ENCODE results near the gene PPP1R3G. TPM values are rescaled to one million over a fixed set of nuclear protein-coding genes. Genes with fewer than 3 reads are reported as not detected.

Gene PPP1R3G
- total RNA-seq, 1 experiment from 2014 or later = not detected

DNA sequence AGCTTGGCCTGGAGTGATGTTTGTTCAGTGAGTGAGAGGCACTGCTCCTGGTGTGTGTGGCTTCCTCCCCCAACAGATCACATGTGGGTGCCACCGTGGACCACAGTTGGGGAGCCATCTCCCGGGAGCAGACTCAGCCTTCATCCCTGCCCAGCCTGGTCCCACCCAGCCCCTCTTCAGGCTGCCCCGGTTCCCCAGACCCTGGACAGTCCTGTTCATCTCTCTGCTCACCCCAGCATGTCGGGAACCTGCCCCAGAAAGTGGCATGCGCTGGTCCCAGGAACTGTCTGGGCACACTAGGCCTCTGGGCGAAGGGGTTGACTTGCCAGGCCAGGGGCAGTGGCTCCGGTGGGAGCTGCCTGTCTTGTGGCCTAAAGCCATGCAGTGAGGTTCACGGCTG lies 21.5 kb upstream of the PPP1R3G start:
- Histone ChIP-seq H4K20me1 (ENCODE audit: control insufficient read depth, insufficient read depth, insufficient read length) (no peaks in the 10 kb centered on the region), H3K18ac (ENCODE audit: insufficient read length, low read depth, low read length) (no peak overlapping the region), H2AK5ac (ENCODE audit: insufficient read length, low read length) (no peak overlapping the region), H3K14ac (ENCODE audit: insufficient read depth, low read length) (no peak overlapping the region; the same call in 1 of the 2 replicates), H3K23ac (ENCODE audit: insufficient read length, low read depth, low read length) (no peak overlapping the region), H2AFZ (ENCODE audit: low read length) (no peak overlapping the region), H4K8ac (replicated peaks; ENCODE audit: insufficient read length, low read depth, low read length) (no peak overlapping the region), H3K79me1 (ENCODE audit: insufficient read depth, low read depth, low read length, poor library complexity, severe bottlenecking) (no peaks in the 10 kb centered on the region), H3T11ph (ENCODE audit: low read length) (no peak overlapping the region), H2BK5ac (ENCODE audit: insufficient read length, low read length) (no peak overlapping the region), H3K56ac (ENCODE audit: insufficient read length, low read depth, low read length) (no peak overlapping the region), H4K5ac (ENCODE audit: insufficient read length, low read depth, low read length) (no peak overlapping the region), H3K23me2 (ENCODE audit: insufficient read length, low read depth, low read length, poor library complexity, severe bottlenecking) (no peaks in the 10 kb centered on the region), H3K9ac (ENCODE audit: extremely low read depth, insufficient read length, low read length) (no peak overlapping the region), H3K79me2 (ENCODE audit: insufficient read depth, low read length) (no peaks in the 10 kb centered on the region), H3K9me3 (ENCODE audit: control insufficient read depth, low read depth, low read length) (no peaks in the 10 kb centered on the region), H4K91ac (ENCODE audit: insufficient read length, low read depth, low read length) (no peak overlapping the region), H3K4me1 (ENCODE audit: insufficient read depth, low read length) (no peaks in the 10 kb centered on the region), H2BK120ac (ENCODE audit: low read depth, low read length, poor library complexity, severe bottlenecking) (no peak overlapping the region), H3K4me2 (ENCODE audit: insufficient read depth, insufficient read length, low read length) (no peak overlapping the region), H2BK20ac (ENCODE audit: low read depth, low read length, poor library complexity, severe bottlenecking) (no peak overlapping the region), H3K27me3 (ENCODE audit: insufficient read depth, low read length) (no peaks in the 10 kb centered on the region), H2BK15ac (ENCODE audit: low read depth, low read length) (no peak overlapping the region), H3K27ac (ENCODE audit: insufficient read length, low read depth, low read length) (no peak overlapping the region), H2BK12ac (ENCODE audit: insufficient read length, low read depth, low read length) (no peak overlapping the region), H3K4ac (ENCODE audit: low read depth, low read length) (no peak overlapping the region)
- DNase-seq = no peak
- no peak overlapping the region; a peak in 1 of 5 replicates for H3K4me3 Mint-ChIP-seq
- TF ChIP-seq, protein P1, sequence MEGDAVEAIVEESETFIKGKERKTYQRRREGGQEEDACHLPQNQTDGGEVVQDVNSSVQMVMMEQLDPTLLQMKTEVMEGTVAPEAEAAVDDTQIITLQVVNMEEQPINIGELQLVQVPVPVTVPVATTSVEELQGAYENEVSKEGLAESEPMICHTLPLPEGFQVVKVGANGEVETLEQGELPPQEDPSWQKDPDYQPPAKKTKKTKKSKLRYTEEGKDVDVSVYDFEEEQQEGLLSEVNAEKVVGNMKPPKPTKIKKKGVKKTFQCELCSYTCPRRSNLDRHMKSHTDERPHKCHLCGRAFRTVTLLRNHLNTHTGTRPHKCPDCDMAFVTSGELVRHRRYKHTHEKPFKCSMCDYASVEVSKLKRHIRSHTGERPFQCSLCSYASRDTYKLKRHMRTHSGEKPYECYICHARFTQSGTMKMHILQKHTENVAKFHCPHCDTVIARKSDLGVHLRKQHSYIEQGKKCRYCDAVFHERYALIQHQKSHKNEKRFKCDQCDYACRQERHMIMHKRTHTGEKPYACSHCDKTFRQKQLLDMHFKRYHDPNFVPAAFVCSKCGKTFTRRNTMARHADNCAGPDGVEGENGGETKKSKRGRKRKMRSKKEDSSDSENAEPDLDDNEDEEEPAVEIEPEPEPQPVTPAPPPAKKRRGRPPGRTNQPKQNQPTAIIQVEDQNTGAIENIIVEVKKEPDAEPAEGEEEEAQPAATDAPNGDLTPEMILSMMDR (conservative IDR thresholded peaks at IDR 0.05) = no peak
- H3K4me1 Mint-ChIP-seq = peaks cover 4 to 5% of the 10 kb centered on the region in 2 experiments; a peak in 3 of 4 replicates
- H3K36me3 Mint-ChIP-seq (ENCODE audit: insufficient read depth in 1 of 3, low read depth in 3 of 3) = 0 out of 7 replicates have a peak, but pooled peaks cover 0 to 3% (median 0%) of the 10 kb centered on the region in 3 experiments
- peaks cover 0 to 2% of the 10 kb centered on the region in 2 experiments; a peak in 2 of 5 replicates for H3K9me3 Mint-ChIP-seq
- WGBS (ENCODE audit: extremely low coverage, insufficient read length, low lambda C conversion rate) = no CpG with 5 or more reads among the region's 8 CpGs
- no peak overlapping the region for H3K27ac Mint-ChIP-seq
- H3K27me3 Mint-ChIP-seq (ENCODE audit: low read depth) = no peaks in the 10 kb centered on the region; the same call in none of the 2 replicates
